Stimulated activated naive CD8-positive, alpha-beta T cell treated with anti-CD3 and anti-CD28 coated beads, Interleukin-15, Interleukin-2, amounts not matched to agents 100 U/mL and 50 U/mL, for 24 hours (primary cell): Measurements from ENCODE around the gene C5.

Source experiments
- ATAC-seq: fragments of 150-1000 bp; cut with Tn5 transposase; one replicate; pipeline ENCODE4 v1.10.0; 2021
- DNase-seq: peaks from one replicate; pipeline ENCODE4 v3.0.0; 2021

C5 gene

GRCh38 chr9:120910643-120911042 is 139.4 kb downstream of the C5 start:
- peak; percentile 44 for ATAC-seq
- no peak for DNase-seq

- ATAC-seq (peak; percentile 58), DNase-seq (peak; percentile 76)
Measured at GRCh38 chr9:120909904-120910303, 140.2 kb downstream of the C5 start.

- DNase-seq (peak; percentile 49), ATAC-seq (peak; percentile 10)
Measured at GRCh38 chr9:120905315-120906164, 144.5 kb downstream of the C5 start.

- DNase-seq (peak; percentile 21), ATAC-seq (no peak)
Measured at GRCh38 chr9:120904978-120905301, 145.1 kb downstream of the C5 start.

GRCh38 chr9:120904061-120904977 is 145.8 kb downstream of the C5 start:
- no peak for ATAC-seq

GRCh38 chr9:120902569-120903535 is 147.2 kb downstream of the C5 start:
- no peak for ATAC-seq

More at GRCh38 chr9:120904061-120904977, 145.8 kb downstream of the C5 start:
- DNase-seq = peak; percentile 42

More at GRCh38 chr9:120902569-120903535, 147.2 kb downstream of the C5 start:
- DNase-seq = peak; percentile 21
